ENCODE results near the gene STAP2. TPM values are rescaled to one million over a fixed set of nuclear protein-coding genes. Genes with fewer than 3 reads are reported as not detected.

The STAP2 gene
- total RNA-seq, 8 experiments from 2014 or later: 2.2 to 7.5 (median 4.6) TPM

DNA sequence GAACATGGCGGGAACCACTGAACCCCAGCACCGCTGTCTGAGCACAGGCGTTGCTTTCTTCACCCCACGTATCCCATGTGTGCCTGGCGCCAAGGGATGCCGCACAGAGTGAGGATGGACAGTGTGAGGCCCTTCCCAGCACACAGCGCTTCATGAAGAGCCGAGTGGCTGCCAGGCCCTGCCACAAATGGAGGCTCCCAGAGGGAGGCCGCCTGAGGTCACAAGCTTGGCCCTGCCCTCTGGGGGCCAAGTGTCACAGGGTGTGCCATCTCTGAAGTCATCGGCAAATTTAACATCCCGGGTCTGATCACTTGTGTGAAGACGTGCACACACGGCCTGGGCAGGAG lies 29.1 kb upstream of the STAP2 start:
- peak in 1 of 8 experiments; percentile 3 for ATAC-seq (replicated peaks in 6 of 8)
- 80 to 100% (median 96%) methylated on average over 2 to 4 of the region's 13 CpGs; no CpG with 5 or more reads in 7 of the 10 experiments for WGBS, 10 experiments
- Histone ChIP-seq H3K4me1 (replicated peaks in 1 of 2) (peaks cover 15 to 19% of the 10 kb centered on the region in 2 donors), H3K4me3 (no peak overlapping the region), H3K27ac (peak overlapping the region in 1 of 2 donors; percentile 13)
- in situ Hi-C loops (cut with MboI; ENCODE audit: low pct_unique_long_range_greater_than_20kb in 2 of 9, low sequenced_read_pairs in 9 of 9, unreplicated experiment in 9 of 9): no loop called here

DNA sequence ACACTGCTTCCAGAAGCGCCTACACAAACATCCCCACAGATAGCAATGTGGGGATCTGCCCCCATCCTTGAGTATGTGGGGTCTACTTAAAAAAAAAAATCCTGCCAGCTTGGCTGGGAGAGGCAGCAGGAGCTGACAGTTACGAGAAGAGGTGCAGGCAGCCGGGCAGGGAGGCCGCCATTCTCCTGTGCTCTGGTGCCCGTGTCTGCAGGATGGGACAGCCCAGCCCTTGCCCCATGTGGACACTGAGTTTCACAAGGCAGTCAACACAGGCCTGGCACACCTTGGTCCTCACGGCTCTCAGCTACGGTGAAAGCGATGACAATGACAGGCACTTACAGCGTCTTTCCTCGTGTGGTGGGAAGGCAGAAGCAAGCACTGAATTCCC lies 28.7 kb upstream of the STAP2 start:
- peaks cover 15 to 19% of the 10 kb centered on the region in 2 donors for H3K4me1 ChIP-seq (replicated peaks in 1 of 2)
- no peak overlapping the region for H3K4me3 ChIP-seq
- H3K27ac ChIP-seq: peak overlapping the region in 1 of 2 donors; percentile 13
- no peak for ATAC-seq (replicated peaks in 6 of 8)
- 20 to 100% (median 81%) methylated on average over 1 to 5 of the region's 10 CpGs; no CpG with 5 or more reads in 6 of the 10 experiments for WGBS, 10 experiments
- in situ Hi-C loops (cut with MboI; ENCODE audit: low pct_unique_long_range_greater_than_20kb in 2 of 9, low sequenced_read_pairs in 9 of 9, unreplicated experiment in 9 of 9): no loop called here

DNA sequence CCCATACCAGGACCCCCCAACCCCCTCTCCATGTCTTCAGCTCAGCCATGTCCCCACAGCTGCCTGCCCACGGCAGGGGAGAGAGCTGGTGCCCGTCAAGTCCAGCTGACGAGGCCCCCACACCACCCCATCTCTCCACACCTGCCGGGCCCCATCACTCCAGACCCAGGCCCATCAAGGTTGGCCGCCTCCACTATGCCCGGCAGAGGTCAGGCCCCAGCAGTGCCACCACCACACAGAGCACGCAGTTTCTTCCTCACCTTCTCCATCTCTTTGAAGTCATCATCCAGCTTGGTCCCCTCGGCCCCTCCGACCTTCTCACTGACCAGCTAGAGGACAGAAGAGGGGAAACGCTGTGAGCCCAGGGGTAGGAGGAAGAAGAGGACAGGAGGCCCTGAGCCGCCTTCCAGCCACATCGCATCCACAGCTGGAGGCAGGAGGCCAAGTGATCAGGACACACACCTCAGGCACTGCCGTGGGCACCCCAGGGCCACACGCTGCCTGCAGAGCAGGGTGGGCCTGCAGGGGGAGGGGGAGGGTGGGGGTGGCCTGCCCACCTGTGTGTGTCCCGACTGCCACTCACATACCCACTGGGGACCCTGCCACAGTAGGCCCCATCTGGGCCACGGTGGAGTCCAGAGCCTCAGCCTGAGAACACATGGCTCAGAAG lies 28.2 kb upstream of the STAP2 start:
- H3K4me3 ChIP-seq: no peak overlapping the region
- ATAC-seq (replicated peaks in 6 of 8): no peak
- WGBS, 10 experiments: 100% methylated on average over 1 to 3 of the region's 16 CpGs; no CpG with 5 or more reads in 7 of the 10 experiments
- peaks cover 15 to 19% of the 10 kb centered on the region in 2 donors for H3K4me1 ChIP-seq (replicated peaks in 1 of 2)
- no peak overlapping the region for H3K27ac ChIP-seq
- in situ Hi-C loops (cut with MboI; ENCODE audit: low pct_unique_long_range_greater_than_20kb in 2 of 9, low sequenced_read_pairs in 9 of 9, unreplicated experiment in 9 of 9): no loop called here

DNA sequence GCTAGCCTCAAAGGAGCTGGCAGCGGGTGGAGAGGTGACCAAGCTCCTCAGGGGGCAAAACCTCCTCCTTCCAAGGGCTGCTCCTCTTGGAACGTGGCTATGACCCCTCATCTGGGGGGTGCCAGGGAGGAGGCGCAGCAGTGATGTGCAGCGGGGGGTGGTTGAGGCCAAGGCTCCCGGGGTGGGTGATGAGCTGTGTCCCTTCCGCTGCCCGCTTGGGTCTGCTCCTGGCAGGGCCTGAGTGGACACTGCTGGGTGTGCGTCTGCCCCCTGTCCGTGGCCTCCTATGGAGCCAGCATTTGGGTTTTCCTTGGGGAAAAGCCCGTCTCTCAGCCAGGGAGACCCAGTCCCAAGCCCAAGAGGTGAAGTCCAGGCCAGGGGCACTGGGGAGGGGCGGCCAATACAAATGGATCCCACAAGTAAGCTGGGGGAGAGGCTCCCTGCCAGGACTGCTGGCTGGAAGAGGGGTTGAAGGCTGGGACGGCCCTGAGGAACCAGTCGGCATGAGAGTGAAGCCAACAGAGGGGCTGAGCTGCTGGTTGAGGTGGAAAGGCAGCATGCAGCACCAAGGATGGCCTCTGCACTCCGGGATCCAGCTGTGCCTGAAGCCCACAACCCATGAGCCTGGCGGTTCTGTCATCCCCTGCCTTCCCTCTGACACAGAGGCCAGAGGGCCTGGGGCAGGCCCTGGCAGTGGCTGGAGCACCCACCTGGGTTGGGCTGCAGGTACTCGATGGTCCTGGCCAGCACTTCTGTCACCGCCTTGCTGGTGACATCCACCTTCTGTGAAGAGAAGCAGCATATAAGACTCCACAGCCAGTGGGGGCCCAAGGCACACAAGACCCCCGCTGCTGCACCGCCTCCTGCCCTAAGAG lies 27.4 kb upstream of the STAP2 start:
- WGBS, 10 experiments: 100% methylated on average over 1 to 3 of the region's 19 CpGs; no CpG with 5 or more reads in 7 of the 10 experiments
- in situ Hi-C loops (cut with MboI; ENCODE audit: low pct_unique_long_range_greater_than_20kb in 2 of 9, low sequenced_read_pairs in 9 of 9, unreplicated experiment in 9 of 9): no loop called here
- no peak for ATAC-seq (replicated peaks in 6 of 8)
- no peak overlapping the region for H3K4me3 ChIP-seq
- no peak overlapping the region for H3K27ac ChIP-seq
- peaks cover 15 to 19% of the 10 kb centered on the region in 2 donors for H3K4me1 ChIP-seq (replicated peaks in 1 of 2)

DNA sequence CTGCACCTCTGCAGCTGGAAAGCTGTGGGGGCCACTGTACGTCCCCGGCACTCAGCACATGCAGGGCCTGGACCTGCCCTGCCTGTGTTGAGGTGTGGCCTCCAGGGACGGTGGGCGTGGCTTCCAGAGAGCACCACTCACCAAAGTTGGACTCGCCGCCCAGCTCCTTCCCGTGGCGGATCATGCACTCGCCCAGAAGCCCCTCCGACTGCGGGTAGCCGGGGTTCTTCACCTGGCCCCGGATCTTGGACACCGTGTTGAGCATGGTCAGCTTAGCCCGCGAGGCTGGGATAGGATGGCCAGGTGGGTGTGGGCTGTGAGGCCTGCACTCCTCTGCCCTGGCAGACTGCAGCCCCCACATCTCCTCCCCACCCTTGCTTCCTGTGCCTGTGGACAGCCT lies 26.7 kb upstream of the STAP2 start:
- in situ Hi-C loops (cut with MboI; ENCODE audit: low pct_unique_long_range_greater_than_20kb in 2 of 9, low sequenced_read_pairs in 9 of 9, unreplicated experiment in 9 of 9): no loop called here
- H3K27ac ChIP-seq: no peak overlapping the region
- no peak overlapping the region for H3K4me3 ChIP-seq
- 83 to 98% (median 90%) methylated on average over 4 to 8 of the region's 16 CpGs; no CpG with 5 or more reads in 7 of the 10 experiments for WGBS, 10 experiments
- no peak for ATAC-seq (replicated peaks in 6 of 8)
- peaks cover 14 to 17% of the 10 kb centered on the region in 2 donors for H3K4me1 ChIP-seq (replicated peaks in 1 of 2)

DNA sequence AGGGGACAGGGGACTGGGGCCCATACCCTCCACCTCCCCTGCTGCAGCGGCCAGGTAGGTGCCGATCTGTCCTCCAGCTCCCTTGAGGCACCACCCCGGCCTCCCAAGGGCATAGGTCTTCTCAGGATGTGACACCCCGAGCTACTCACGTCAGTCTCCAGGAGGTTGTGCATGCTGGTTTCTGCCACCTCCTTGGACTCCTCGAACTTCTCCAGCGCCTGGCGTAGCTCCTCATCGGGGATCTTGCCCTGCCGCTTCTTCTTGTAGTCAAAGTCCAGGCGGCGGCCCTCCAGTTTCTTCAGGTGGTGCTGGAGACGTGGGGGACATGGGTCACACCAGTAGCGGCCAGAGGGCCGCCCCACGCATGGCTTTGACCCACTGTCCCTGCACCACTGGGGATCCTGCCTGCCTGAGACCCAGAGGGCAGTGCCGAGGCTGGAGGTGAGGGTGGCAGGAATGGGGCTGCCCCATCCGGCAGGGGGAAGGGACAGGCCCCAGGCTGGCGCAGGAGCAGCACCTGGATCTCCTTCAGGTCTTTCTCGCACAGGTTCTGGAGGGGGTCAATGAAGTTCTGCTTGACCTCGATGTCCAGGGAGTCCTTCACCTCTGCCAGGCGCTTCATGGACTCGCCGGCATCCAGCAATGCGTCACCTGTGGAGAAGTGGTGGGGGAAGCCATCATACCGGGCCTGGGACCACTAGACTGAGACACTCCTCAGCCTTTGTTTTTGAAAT lies 25.1 kb upstream of the STAP2 start:
- no peak for ATAC-seq (replicated peaks in 6 of 8)
- WGBS, 10 experiments: 80 to 100% (median 96%) methylated on average over 3 to 10 of the region's 26 CpGs; no CpG with 5 or more reads in 5 of the 10 experiments
- peaks cover 0 to 1% of the 10 kb centered on the region in 2 donors for H3K4me1 ChIP-seq (replicated peaks in 1 of 2)
- in situ Hi-C loops (cut with MboI; ENCODE audit: low pct_unique_long_range_greater_than_20kb in 2 of 9, low sequenced_read_pairs in 9 of 9, unreplicated experiment in 9 of 9): no loop called here
- no peak overlapping the region for H3K4me3 ChIP-seq
- H3K27ac ChIP-seq: peak overlapping the region in 1 of 2 donors; percentile 24

DNA sequence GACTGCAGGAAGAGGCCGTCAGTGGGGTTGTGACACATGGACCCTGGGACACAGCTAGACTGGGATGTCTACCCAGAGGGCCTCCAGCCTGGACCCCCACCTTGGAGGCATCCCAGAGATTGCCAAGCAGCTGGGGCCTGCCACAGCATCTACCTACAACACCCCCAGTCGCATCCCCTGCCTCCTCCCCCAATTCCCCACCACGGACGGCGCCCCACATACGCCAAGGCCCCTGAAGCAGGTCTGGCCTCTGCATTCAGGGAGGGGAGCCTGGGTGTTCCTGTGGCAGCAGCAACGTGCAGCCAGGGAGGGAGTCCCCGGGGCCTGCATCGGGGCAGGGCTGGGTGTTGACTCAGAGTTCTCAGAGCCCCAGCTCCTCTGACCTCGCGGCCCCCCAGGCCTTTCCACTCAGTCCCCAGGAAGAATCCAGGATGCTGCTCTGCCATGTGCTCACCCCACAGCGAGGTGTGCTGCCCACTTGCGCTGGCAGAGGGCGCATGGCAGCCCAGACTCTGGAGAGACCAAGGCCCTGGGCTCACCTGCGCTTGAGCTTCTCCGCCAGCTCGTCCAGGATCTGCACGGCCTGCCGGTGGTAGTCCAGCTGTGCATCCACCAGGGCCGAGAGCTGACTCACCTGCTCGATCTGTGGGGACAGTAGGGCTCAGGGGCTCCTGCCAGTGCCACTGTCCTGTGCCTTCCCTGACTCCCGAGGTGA lies 24.4 kb upstream of the STAP2 start:
- in situ Hi-C loops (cut with MboI; ENCODE audit: low pct_unique_long_range_greater_than_20kb in 2 of 9, low sequenced_read_pairs in 9 of 9, unreplicated experiment in 9 of 9): no loop called here
- no peak overlapping the region for H3K4me3 ChIP-seq
- 88% methylated on average over 3 of the region's 22 CpGs; no CpG with 5 or more reads in 9 of the 10 experiments for WGBS, 10 experiments
- peak in 3 of 8 experiments; percentile 3 to 11 (median 4) for ATAC-seq (replicated peaks in 6 of 8)
- no peaks in the 10 kb centered on the region for H3K4me1 ChIP-seq (replicated peaks in 1 of 2)
- peak overlapping the region in 1 of 2 donors; percentile 24 for H3K27ac ChIP-seq

DNA sequence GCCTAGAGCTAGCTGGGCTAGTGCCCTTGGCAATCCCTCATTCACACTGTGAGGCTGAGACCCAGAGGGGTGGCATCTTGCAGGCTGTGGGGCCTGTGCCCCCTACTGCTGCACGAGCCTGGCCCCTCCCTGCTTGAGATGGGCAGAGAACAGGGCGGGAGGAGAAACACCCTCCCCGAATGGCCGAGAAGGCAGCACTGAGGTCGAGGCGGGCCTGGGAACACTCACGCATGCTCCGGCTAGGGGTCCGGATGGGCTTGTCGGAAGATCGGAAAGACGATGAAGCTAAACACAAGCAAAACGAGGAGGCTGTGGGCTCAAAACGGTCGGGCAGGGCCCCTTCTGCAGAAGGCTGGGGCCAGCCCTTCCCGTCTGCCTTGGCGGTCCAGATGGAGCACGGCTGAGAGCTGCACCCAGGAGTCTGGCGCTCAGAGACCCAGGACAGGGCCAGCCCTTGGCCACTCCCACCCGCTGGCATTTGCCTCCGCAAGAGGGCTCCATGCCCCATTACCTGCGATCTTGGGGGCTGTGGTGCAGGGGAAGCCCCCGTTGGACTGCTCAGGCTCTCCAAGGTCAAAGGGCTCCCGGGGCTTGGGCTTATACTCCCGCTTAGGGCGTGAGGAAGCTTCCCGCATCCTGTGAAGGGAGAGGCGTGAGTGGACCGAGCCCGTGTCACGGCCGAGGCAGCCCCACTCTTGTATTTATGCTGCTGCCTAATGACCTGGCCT lies 23.6 kb upstream of the STAP2 start:
- in situ Hi-C loops (cut with MboI; ENCODE audit: low pct_unique_long_range_greater_than_20kb in 2 of 9, low sequenced_read_pairs in 9 of 9, unreplicated experiment in 9 of 9): no loop called here
- ATAC-seq (replicated peaks in 6 of 8): peak in 2 of 8 experiments; percentile 3 to 4
- H3K4me3 ChIP-seq: no peak overlapping the region
- H3K27ac ChIP-seq: peak overlapping the region in 1 of 2 donors; percentile 37
- H3K4me1 ChIP-seq (replicated peaks in 1 of 2): no peaks in the 10 kb centered on the region
- 57 to 94% (median 88%) methylated on average over 1 to 18 of the region's 32 CpGs; no CpG with 5 or more reads in 4 of the 10 experiments for WGBS, 10 experiments

DNA sequence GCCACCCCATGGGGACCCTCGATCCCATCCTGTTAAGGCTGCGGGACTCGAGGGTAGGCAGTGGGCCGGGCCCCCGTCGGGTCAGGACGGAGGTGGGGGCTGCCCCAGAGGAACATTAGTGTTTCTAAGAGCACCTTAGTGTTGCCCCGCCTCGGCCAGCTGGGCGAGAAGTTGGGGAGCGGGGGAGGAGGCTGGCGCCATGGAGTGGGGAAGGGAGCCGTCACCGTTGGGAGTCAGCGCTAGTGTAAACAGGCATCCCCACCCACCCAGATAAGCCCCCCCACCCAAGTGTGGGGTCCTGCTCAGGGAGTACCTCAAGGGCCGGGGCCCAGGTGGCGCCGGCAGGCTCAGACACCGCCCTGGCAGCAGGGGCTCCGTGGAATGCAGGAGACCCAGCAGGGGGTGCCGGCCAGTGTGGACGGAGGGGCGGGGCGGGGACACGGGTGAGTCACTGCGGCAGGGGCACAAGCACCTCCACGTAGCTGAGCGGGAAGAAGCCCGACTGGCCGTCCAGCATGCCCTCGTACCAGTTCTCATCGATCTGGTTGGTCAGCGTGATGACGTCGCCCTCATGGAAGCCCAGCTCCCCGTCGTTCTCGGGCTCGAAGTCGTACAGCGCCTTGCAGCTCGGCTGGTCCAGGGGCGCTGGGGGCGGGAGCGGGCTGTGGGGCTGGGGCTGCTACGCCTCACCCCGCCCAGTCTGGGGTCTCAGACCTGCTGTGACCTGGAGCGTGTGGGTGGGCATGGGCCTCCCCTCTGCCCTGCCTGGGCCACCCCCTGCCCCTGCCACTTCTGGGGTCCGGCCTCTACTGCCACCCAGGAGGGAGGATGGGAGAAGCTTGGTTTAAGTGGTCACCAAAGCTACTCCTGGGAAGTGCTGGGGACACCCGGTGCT lies 22.8 kb upstream of the STAP2 start:
- no peak overlapping the region for H3K4me3 ChIP-seq
- WGBS, 10 experiments: 100% methylated on average over 1 of the region's 50 CpGs; no CpG with 5 or more reads in 8 of the 10 experiments
- H3K27ac ChIP-seq: peak overlapping the region in 1 of 2 donors; percentile 43
- peak in 5 of 8 experiments; percentile 8 to 28 (median 16) for ATAC-seq (replicated peaks in 6 of 8)
- in situ Hi-C loops (cut with MboI; ENCODE audit: low pct_unique_long_range_greater_than_20kb in 2 of 9, low sequenced_read_pairs in 9 of 9, unreplicated experiment in 9 of 9): no loop called here
- H3K4me1 ChIP-seq (replicated peaks in 1 of 2): no peaks in the 10 kb centered on the region

DNA sequence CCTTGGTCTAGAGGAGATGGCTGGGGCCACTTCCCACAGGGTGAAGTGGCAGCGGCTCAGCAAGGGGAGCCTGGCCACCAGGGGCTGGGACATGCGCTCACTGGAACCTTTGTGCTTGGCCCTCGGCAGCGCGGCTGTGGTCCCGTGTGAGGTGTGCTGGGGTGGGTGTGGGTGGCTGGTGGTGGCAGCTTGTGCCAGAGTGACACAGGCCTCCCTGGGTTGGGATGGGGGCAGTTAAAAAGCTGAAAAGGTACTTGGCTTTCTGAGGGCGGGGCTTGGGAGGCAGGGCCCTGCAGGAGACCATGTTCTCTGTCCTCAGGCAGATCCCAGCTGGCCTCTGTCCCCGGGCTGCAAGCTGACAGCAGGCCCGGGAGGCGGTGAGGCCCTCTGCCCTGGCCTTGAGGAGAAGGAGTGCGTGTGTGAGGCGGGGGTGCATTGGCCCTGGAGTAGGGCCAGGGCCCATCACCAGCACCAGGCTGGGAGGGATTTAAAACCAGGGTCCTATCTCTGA lies 22.1 kb upstream of the STAP2 start:
- peak in 5 of 8 experiments; percentile 9 to 19 (median 16) for ATAC-seq (replicated peaks in 6 of 8)
- H3K27ac ChIP-seq: peak overlapping the region; percentile 21 to 43

DNA sequence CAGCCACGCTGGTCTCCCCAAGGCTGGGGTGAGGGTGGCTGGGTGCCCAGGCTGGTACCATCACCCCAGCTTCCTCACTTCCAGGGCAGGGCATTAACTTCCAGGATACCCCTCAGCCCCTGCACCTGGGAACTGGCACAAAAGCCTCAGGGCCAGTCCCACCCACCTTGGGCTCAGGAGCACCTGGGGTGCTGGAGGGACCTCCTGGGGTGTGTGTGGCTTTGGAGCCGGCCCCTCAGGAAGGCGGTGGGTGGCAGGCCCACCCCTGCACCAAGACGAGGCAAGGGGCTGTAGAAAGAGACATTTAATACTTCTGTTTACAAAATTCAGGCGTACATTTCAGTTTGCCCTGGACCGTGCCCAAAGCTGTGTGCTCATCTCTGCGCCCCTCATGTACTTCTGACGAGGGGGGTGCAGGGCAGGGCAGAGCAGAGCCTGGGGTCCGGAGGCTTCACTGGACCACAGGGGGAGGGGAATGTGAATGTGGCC lies 21.5 kb upstream of the STAP2 start:
- Histone ChIP-seq H3K4me1 (replicated peaks in 1 of 2) (no peaks in the 10 kb centered on the region), H3K27ac (no peak overlapping the region), H3K4me3 (no peak overlapping the region)
- ATAC-seq (replicated peaks in 6 of 8): peak in 2 of 8 experiments; percentile 1 to 2
- in situ Hi-C loops (cut with MboI; ENCODE audit: low pct_unique_long_range_greater_than_20kb in 2 of 9, low sequenced_read_pairs in 9 of 9, unreplicated experiment in 9 of 9): no loop called here
- WGBS, 10 experiments: 70 to 100% (median 98%) methylated on average over 1 to 4 of the region's 9 CpGs; no CpG with 5 or more reads in 4 of the 10 experiments

More for the DNA sequence above, 22.1 kb upstream of the STAP2 start:
- H3K4me3 ChIP-seq: no peak overlapping the region
- H3K4me1 ChIP-seq (replicated peaks in 1 of 2): no peaks in the 10 kb centered on the region
- 40 to 74% methylated on average over 1 to 6 of the region's 12 CpGs; no CpG with 5 or more reads in 8 of the 10 experiments for WGBS, 10 experiments
- in situ Hi-C loops (cut with MboI; ENCODE audit: low pct_unique_long_range_greater_than_20kb in 2 of 9, low sequenced_read_pairs in 9 of 9, unreplicated experiment in 9 of 9): no loop called here

Measured in motor neuron (in vitro differentiated cells).